NCI-H2227 treated with DMSO at 0.1 percent for 48 hours (cell line): Measurements from ENCODE around the gene PIK3R3.

Source experiments
- DNase-seq: peaks from one replicate; lab custom pipeline; 2025; lab: John Stamatoyannopoulos, UW

PIK3R3 gene

DNA sequence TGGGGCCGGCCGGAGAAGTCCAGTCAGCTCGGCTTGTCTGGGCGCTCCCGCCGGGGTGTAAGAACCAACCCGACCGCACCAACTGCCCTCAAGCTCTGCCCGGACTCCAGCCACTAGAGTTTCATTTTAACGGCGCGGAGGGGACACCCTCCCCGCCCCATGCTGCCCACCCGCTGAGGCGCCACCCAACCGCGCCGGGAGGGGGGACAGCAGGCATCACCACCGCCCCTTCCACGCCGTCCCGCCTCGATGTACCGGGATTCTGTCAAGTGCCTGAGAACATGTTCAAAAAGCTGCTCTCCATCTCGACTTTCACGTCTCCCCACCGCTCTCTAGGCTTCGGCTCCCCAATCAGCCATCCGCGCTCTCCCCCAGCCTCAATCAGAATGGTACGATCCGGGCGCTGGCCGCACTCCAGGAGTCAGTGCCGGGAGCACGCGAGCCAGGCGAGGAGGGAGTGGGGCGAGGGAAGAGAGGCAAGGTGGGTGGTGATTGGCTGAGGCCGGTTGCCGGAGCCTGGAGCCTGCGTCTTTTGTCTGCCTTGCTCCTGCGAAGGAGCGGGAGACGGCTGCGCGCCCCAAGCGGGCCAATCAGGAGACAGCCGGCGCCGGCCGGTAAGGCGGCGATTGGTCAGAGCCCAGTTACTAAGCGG lies at the start of gene PIK3R3:
Gene PIK3R3 (minus strand): TSS at position 101 of the 652 bp plus-strand sequence. CDS start 677 bp downstream, outside the sequence.
- DNase-seq: peak; percentile 99

DNA sequence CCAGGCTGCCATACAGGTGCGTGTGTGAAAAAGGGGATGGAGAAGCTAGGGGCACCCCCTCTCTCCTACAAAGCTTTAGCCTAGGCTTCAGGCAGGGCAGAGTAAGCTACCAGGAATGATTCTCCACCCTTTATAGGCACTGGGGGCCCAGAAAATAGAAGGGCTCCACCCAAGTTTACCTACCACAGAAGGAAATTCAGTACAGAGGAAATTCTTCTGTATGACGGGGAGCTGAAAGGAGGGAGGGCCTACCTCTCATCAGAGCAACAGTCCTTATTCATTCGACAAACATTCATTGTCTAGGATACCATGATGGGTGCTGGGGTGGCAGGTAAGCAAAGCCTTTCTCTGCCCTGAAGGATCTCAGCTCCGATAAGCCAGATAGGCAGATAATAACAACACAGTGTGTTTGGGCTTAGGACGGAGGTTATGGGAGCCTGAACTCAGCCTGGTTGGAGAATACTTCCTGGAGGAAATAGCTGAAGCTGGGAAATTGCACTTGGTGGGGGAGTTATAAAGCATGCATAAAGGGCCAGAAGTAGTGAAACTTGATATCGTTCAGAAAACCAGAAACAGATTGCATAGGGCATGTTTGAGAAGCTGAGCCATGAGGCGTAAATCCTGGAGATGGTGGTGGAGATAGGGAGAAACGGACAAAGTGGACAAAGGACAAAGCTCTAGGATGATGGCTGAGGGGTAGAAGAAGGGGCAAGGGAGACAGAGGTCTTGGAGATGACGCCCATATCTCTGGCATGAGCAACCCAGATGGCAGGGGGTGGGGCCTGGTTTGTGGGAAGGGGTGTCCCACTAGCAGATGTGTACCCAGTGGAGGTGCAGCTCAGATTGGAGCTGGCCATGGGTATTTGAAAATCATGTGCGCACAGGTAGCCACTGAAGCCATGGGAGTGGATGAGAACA lies 49.2 kb upstream of the PIK3R3 start:
- DNase-seq: no peak

DNA sequence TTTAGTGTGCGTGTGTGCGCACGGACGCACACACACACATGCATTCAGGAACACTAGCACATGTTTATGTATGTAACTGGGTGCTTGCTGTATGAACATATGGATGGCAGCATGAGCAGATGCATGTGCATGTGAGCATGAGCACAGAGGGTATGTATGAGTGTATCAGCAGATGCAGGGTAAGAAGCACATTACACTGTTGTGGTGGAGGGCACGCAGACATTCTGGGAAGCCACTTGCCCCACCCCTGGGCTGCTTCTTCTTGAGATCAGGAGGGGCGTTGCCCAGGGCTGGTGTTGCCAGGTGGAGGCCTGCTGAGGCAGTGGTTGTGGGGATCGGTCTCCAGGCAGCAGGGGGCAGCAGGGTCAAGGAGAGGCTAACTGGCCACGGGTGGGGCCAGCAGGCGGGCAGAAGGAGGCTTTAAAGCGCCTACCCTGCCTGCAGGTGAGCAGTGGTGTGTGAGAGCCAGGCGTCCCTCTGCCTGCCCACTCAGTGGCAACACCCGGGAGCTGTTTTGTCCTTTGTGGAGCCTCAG lies 47.7 kb upstream of the PIK3R3 start:
- peak; percentile 44 for DNase-seq

DNA sequence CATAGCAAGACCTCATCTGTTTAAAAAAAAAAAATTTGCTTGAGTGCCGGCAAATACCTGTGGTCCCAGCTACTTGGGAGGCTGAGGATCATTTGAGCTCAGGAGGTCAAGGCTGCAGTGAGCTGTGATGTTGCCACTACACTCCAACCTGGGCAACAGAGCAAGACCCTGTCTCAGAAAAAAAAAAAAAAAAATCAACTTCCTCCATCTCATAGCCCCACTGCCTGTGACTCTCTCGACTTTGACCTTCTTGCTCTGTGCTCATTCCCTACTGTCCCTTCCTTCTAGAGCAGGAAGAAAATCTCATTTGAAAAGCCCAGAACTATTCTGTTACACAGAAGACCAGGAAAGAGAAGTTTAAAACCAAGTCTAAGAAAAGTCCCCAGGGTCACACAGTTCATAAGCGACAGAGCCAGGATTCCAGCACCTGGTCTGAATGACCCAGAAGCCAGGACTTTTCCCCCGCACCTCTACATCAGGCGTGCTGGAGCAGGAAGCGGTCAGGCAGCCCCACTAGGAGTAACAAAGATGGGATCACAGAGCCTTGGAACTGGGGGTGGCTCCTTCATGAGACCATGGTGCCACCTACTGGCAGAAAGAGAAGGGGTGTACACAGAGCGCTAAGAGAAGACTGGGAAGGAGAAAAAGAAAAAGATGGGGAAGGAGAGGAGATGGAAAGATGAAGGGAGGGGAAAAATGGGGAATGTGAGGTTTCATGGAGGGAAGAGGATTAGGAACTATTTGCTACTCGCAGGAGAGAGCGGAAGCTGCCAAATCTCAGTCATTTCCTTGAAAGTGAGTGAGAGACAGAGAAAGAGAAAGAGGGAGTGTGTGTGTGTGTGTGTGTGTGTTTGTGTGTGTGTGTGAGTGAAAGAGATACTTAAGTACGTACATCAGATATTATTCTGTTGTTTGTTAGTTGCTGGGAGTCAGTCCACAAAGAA lies 47.0 kb upstream of the PIK3R3 start:
- peak; percentile 91 for DNase-seq

DNA sequence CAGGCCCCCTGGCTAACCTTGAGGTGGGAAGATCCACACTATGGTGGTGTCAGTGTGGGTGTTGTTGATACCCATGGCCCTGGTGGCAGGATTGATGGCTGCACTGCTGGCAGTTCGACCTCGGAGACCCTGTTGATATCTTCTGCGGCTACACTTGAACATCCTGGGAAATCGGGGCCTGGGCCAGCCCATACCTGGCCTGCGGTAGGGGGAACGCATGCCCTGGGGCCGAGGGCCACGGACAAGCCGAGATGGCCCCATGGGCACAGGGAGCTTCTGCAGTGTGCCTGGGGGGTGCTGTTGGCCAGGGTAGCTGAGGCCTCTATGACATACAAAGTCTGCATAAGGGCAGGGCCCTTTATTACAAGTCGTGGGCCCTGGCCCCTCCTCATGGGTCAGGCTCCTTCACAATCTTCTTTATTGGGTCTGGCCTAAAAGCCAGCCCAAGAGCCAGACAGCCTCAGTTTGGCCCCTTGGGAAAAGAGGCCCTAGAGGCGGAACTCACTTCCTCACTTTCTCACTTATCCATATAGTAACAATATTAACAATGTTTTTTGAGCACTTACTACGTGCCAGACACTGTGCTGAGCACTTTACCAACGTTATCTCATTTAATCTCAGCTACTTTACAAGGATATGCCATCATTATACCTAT lies 43.9 kb upstream of the PIK3R3 start, which contains the start of gene P3R3URF:
Gene P3R3URF (minus strand): TSS at position 278 of the 655 bp plus-strand sequence. CDS start 17 bp downstream, at position 261.
- DNase-seq: no peak

DNA sequence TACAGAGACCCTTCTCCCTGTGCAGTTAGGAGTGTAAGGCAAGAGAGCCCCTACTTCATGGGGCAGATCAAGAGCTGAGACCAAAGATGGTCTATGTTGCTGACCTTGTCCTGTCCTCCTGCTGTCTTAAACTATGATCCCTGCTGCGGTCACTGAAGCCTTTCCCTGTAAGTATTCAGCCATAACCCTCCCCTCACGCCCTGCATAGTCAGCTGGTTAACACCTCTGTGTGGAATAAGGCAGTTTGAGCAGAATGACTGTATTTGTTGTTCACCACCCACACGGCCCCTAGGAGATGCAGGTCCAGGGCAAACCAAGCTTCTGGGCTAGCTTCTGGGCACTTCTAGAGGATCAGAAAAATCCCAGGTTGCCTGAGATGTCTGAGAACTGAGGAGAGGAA lies 42.8 kb upstream of the PIK3R3 start:
- no peak for DNase-seq

DNA sequence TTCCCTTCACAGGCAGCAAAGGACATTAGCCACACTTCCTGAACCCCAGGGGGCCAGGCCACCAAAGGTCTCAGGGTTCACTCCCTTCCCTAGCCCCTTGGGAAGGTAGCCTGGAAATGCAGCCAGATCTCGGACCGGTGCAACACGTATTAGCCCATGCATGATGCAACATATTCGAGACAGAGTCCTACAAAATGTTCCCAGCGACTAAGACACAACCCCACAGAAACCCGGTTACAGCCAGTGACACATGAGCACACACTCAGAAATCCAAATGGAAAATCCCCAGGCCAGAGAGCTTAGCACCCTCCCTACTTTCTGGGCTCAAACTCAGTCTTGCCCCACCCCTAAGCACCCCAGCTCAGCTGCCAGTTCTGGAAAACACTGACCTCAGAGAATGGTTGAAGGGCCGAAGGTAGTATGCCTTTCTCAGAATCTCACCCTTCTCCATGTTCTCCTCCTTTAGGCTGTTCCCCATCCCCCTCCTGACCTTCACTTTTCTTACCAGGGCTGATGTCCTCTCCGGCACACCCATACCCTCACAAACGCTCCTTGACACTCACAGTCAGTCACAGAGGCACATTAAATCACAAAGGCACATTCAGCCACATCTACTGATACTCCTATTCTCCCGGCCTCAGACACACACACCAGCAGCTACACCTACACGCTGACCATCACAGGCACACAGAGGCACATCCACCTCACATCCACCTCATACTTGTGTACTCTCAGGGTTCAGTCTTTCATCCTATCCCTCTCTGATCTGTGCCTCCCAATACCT lies 42.2 kb upstream of the PIK3R3 start, which contains the start of gene TSPAN1:
Gene TSPAN1 (plus strand): TSS at position 640 of the 784 bp plus-strand sequence. CDS start 6,021 bp downstream, outside the sequence.
- DNase-seq: no peak

DNA sequence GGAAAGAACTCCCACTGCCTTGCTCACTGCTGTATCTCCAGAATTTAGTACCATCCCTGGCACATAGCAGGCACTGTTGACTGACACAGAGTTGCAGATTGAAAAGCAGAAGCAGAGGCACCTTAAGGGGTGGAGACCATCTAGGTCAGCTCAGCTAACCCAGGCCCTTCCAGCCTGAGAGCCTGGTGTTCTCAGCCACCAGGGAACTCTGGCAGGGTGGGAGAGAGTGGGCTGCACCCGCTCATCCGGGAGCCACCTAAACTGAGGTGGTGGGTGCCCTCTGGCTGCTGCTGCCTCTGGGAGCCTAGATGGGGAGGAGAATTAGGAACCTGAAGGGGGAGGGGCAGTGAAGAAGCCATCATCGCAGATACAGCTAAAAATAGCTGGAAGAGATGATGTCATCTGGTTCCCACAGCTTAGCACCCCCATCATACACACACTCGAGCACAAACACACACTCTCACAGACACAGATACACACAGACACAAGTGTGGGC lies 41.0 kb upstream of the PIK3R3 start:
- DNase-seq: peak; percentile 49

DNA sequence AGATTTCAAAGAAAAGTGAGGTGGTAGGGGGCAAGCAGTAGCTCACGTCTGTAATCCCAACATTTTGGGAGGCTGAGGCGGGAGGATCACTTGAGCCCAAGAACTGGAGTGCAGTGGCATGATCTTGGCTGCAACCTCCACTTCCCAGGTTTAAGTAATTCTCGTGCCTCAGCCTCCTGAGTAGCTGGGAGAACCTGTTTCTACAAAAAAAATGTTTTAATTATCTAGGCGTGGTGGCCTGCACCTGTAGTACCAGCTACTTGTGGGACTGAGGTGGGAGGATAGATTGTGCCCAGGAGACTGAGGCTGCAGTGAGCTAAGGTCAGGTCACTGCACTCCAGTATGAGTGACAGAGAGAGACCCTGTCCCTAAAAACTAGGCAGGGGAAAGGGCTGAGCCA lies 39.9 kb upstream of the PIK3R3 start:
- DNase-seq: no peak

DNA sequence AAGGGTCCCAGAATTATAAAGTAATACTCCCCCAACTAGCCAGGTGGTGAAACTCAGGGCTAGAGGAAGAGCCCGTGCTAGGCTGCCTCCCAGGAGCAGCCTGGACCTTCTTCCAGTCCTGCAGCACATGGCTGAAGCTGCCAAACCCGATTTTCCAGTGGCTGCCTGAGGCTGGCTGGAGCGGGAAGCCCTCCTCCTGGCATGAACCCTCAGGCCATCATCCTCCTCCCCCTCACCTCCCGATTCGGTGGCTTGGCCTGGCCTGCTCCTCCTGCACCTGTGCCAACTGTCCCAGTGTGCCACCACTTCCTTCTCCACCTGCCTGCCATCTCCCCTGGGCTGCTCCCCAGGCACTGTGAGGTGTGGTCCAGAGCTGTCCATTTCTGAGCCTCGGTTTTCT lies 39.4 kb upstream of the PIK3R3 start:
- no peak for DNase-seq

DNA sequence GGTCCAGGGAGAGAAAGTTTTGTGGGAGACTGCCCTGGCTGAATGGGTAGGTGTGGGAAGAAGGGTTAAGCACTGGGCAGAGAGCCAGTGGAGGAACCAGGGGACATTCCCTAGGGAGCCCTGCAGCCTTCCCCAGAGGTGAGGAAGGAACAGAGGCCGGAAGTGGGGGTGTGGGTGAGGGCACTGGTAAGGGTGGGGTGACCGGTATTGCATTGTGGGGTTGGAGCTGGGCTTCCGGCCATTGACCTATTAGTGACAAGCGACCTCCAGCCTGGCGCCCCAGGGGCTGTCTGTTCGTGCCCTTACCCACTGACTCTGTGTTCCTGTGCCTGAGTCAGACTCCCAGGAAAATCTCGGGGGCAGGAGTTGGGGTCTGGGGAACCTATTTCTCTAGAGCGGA lies 38.9 kb upstream of the PIK3R3 start:
- DNase-seq: no peak

DNA sequence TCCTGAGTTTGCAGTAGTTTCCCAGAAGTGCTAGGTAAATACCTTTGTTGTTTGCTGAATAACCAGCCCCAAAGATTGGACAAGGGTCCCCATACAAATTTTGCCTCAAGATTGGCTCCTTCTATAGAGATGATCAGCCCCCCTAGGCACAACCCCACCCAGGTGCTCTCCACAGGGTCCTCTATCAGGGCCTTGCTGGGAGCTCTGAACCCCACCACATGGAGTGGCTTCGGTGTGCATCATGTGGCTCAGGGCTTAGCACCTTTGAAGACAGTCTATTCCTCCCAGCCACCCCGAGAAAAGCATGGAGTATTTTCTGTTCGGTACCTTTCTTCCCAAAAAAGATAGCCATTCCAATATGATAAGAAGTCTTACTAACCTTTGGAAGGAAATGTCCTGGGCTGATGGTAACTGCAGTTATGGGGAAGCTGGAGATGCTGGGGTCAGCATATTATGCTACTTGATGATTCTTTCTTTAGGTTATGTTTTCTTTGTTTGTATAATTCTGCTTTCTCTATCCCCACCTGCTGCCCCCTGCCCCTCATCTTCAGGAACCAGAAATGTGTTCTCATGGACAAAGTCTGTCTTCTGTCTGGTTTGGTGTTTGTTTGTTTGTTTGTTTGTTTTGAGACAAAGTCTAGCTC lies 37.5 kb upstream of the PIK3R3 start:
- no peak for DNase-seq

DNA sequence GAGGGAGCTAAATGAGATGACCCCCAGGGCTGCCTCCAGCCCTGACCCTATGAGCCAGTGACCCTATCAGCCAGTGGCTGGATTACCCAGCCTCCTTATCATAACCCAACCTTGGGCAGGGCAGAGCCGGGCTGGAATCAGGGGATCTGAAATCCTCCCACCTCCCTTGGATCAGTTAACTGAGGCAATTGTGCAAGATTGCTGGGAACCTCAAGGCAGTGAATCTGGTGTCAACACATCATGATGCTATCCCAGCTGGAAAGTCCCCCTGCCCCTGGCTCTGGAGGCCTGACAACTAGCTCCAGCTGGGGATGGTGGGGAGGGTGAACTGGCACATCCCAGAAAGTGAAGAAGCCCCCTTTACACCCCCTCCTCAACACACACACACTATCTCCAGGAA lies 36.0 kb upstream of the PIK3R3 start:
- no peak for DNase-seq

DNA sequence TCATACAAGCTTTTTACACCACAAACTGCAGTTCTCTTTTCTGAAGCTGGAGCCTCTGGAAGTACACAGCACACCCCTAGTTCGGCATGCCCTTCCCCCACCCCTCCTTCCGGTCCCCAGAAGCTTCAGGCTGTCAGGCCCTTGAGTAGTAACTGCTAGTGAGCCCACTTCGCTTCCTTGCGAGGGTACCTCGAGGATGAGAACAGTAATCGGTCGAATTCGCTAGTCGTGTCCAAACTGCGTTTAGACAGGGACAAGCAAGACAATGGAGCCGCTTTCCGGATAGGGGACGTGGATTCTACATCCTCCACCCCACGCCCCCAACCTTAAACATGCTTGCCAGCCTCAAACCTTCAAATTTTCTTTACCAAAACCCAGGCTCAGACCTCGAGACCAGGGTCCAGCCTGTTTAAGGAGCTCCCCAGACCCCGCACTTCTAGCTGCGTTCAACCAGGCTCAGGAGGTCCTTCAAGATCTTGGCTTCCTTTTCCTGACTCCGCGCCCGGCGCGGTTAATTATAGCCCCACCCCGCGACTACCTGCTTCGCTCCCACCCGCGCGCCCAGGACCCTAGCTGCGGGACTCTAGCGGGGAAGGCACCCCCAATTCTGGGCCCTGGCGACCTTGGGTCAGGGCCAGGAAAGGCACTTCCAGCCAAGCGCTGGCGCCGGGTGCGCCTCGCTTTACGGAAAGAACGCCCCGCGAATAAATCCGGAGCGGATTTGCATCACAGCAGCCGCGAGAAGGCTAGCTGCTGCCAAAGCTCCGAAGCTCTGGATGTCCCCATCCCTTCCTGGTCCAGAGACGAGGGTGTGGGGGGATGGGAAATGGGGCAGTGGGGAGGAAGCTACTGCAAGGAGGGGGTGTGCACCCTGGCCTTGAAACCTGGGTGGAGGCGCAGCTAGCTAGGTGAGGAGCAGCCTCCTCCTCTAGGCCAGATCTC lies 34.4 kb upstream of the PIK3R3 start:
- no peak for DNase-seq

DNA sequence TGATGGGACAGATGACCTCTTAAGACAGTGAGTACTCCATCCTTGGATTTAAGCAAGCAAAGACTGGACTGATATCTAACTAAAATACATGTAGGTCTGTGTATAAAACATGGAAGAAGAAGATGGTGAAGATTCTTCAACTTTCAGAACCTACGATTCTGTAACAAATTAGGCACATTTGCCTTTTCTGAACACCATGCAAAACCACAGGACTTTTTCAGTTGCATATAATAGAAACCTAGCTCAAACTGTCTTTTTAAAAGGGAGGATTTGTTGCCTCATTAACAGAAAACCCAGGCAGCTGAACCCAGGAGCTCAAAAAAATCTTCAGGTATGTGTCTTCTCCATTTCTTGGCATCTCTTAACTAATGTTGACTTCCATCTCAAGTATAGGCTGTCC lies 27.8 kb upstream of the PIK3R3 start:
- DNase-seq: no peak

DNA sequence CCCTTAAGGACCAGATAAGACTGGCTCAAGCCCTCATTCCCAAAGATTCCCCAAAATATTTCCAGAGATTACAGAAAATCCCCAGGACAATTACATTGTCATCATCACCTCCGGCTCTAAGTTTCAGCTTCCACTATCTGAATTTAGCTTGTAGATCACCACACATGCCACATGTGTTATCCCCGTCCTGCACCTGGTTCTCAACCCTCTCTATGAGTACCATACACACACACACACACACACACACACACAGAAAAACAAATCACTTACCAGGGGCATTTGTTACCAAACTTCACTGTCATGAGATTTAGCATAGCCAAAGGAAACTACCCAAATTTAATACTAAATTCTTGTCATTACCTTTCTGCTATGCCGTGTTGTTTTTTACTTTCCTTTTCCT lies 27.1 kb upstream of the PIK3R3 start:
- no peak for DNase-seq

DNA sequence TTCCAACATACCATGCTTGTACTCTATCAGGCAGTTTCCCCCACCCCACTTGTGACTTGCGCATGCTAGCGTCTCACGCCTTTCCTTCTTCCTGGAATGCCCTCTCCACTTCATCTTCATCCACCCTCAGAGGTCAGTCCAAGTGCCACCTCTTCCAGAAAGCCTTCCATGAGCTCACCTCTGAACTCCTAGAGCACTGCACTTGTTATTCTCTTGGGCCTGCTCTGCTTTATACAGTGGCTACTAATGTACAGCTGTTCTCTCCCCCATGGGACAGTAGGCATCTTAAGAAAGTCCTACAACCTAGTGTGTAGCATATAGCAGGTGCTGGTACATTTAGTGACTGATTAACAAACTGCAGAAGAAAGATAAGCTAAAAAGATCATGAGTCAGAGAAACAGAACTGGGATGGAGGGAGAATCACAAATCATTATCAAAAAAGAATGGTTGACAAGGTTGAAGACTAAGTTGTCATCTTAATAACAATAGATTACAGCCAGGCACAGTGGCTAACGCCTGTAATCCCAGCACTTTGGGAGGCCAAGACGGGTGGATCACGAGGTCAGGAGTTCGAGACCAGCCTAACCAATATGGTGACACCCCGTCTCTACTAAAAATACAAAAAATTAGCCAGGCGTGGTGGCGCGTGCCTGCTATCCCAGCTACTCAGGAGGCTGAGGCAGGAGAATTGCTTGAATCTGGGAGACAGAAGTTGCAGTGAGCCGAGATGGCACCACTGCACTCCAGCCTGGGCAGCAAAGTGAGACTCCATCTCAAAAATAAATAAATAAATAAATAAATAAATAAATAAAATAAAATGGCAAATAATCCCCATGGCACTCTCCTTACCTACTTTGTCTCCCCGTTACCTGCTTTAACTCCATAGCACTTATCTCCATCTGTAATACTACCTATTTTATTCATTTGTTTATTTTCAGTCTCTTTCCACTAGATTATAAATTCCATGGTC lies 26.2 kb upstream of the PIK3R3 start:
- DNase-seq: no peak
